ENCODE data around the gene TTLL8. TPM values are rescaled to one million over a fixed set of nuclear protein-coding genes. Genes with fewer than 3 reads are reported as not detected.

Gene TTLL8
- total and polyA plus RNA-seq, 2 donors (not counting 3 experiments of a cell fraction or from before 2014, with no cell fraction given), result not detected

DNA sequence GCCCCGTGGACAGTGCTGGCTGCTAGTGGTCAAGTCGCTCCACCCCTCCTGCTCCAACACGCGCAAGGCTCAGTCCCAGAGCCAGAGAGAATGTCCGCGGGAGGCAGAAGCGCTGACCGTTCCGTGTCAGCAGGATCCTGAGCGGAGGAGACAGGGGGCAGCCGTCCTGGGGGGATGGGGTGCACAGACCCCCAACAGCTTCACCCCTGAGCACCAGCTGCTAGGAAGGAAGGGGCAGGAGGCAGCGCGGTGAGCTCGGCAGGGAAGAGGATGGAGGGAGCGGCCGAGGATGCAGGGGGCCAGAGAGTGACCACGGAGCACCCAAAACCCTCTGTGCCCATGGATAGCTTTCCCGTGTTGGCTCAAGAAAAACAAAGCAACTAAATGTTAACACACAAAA is 6.4 kb upstream of the TTLL8 start:
- Histone ChIP-seq H2AFZ (ENCODE audit: low read depth, low read length) (no peak overlapping the region), H3K4me1 (ENCODE audit: control insufficient read depth, extremely low read depth, insufficient read depth, low read length) (no peaks in the 10 kb centered on the region), H3K9me3 (replicated peaks; ENCODE audit: control insufficient read depth, insufficient read depth, low read length) (no peaks in the 10 kb centered on the region), H3K36me3 (ENCODE audit: control insufficient read depth in 2 of 2, extremely low read depth in 1 of 2, insufficient read depth in 2 of 2, low read length in 2 of 2) (no peaks in the 10 kb centered on the region), H3K79me2 (ENCODE audit: control insufficient read depth, insufficient read depth, low read length) (no peaks in the 10 kb centered on the region), H3K9me1 (replicated peaks; ENCODE audit: control insufficient read depth, extremely low read depth, insufficient read depth, low read length) (no peaks in the 10 kb centered on the region), H4K20me1 (replicated peaks; ENCODE audit: control insufficient read depth, extremely low read depth, insufficient read depth, low read length) (no peaks in the 10 kb centered on the region), H3K4me3 (replicated peaks in 1 of 3; ENCODE audit: insufficient read depth in 1 of 3, low read depth in 1 of 3, low read length in 3 of 3) (no peak overlapping the region), H3K27ac (ENCODE audit: insufficient read depth, low read depth, low read length) (no peak overlapping the region), H3K9ac (replicated peaks; ENCODE audit: extremely low read depth, insufficient read depth, low read length) (no peak overlapping the region), H3K4me2 (ENCODE audit: insufficient read depth, low read length) (no peak overlapping the region), H3K27me3 (ENCODE audit: control insufficient read depth in 2 of 2, insufficient read depth in 2 of 2, low read length in 2 of 2) (peaks cover 7 to 10% of the 10 kb centered on the region in 2 experiments)
- DNase-seq (ENCODE audit: low read depth, low spot score) (no peak), FAIRE-seq (no peak)
- dilution Hi-C loops (cut with MboI; ENCODE audit: extremely low pct_ligation_motif_present, low sequenced_read_pairs), result no loop called here
- POLR2A ChIA-PET, result no interaction called here
- TF ChIP-seq POLR2AphosphoS5 (IDR thresholded peaks at IDR 0.05; ENCODE audit: insufficient read depth, low read depth, low read length) (no peak), FOS (IDR thresholded peaks at IDR 0.05; ENCODE audit: borderline replicate concordance, insufficient read depth, low read length) (no peak)
- CTCF ChIA-PET, result interaction anchor here (1.6 to 2.1 kb wide), 3 partner anchors 11 to 71 kb away, joined by 3 to 8 read pairs (median 4); no protein-coding TSS in a partner anchor
- no TSS peak for BruUV-seq (replicated peaks)
- intact Hi-C loops (cut with micrococcal nuclease), result no loop called here

DNA sequence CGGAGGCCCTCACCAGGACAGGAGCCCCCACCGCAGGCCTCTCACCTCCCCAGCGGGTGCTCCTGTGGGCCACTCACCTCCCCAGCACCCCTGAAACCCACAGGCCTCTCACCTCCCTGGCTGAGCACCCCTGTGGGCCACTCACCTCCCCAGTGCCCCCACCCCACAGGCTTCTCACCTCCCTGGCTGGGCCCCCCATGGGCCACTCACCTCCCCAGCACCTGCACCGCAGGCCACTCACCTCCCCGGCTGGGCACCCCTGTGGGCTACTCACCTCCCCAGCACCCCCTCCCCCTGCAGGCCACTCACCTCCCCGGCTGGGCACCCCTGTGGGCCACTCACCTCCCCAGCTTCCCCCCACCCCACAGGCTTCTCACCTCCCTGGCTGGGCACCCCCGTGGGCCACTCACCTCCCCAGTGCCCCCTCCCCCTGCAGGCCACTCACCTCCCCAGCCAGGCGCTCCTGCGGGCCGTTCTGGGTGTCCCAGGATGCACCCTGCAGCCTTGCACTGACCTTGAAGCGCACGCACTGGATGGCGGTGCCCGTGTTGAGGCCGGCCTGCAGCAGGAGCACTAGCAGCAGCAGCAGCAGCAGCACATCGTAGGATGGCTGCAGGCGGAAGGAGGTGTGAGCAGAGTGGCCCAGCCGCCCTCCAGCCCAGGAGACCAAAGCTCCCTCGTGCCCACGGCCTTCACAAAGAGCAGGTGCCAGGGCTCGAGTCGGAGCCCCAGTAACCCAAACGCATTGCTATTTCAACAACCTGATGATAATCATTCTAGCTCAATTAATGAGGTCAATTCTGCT is 5.7 kb upstream of the TTLL8 start:
- Histone ChIP-seq H3K79me2 (ENCODE audit: control insufficient read depth, insufficient read depth, low read length) (no peaks in the 10 kb centered on the region), H3K27ac (ENCODE audit: insufficient read depth, low read depth, low read length) (no peak overlapping the region), H2AFZ (ENCODE audit: low read depth, low read length) (no peak overlapping the region), H3K27me3 (ENCODE audit: control insufficient read depth in 2 of 2, insufficient read depth in 2 of 2, low read length in 2 of 2) (peaks cover 9 to 14% of the 10 kb centered on the region in 2 experiments), H3K4me2 (ENCODE audit: insufficient read depth, low read length) (no peak overlapping the region), H4K20me1 (replicated peaks; ENCODE audit: control insufficient read depth, extremely low read depth, insufficient read depth, low read length) (no peaks in the 10 kb centered on the region), H3K4me1 (ENCODE audit: control insufficient read depth, extremely low read depth, insufficient read depth, low read length) (no peaks in the 10 kb centered on the region), H3K36me3 (ENCODE audit: control insufficient read depth in 2 of 2, extremely low read depth in 1 of 2, insufficient read depth in 2 of 2, low read length in 2 of 2) (no peaks in the 10 kb centered on the region), H3K9me3 (replicated peaks; ENCODE audit: control insufficient read depth, insufficient read depth, low read length) (no peaks in the 10 kb centered on the region), H3K9me1 (replicated peaks; ENCODE audit: control insufficient read depth, extremely low read depth, insufficient read depth, low read length) (no peaks in the 10 kb centered on the region), H3K9ac (replicated peaks; ENCODE audit: extremely low read depth, insufficient read depth, low read length) (no peak overlapping the region), H3K4me3 (replicated peaks in 1 of 3; ENCODE audit: insufficient read depth in 1 of 3, low read depth in 1 of 3, low read length in 3 of 3) (no peak overlapping the region)
- no TSS peak for BruUV-seq (replicated peaks)
- DNase-seq (ENCODE audit: low read depth, low spot score), result no peak
- ChIA-PET POLR2A (no interaction called here), CTCF (interaction anchor here (1.6 kb wide), 2 partner anchors 33 to 70 kb away, joined by 3 read pairs; no protein-coding TSS in a partner anchor)
- intact Hi-C loops (cut with micrococcal nuclease) (no loop called here), dilution Hi-C loops (cut with MboI; ENCODE audit: extremely low pct_ligation_motif_present, low sequenced_read_pairs) (no loop called here)
- no peak for TF ChIP-seq POLR2A (IDR thresholded peaks at IDR 0.05; ENCODE audit: low read depth, low read length)
- TF ChIP-seq, protein P1, sequence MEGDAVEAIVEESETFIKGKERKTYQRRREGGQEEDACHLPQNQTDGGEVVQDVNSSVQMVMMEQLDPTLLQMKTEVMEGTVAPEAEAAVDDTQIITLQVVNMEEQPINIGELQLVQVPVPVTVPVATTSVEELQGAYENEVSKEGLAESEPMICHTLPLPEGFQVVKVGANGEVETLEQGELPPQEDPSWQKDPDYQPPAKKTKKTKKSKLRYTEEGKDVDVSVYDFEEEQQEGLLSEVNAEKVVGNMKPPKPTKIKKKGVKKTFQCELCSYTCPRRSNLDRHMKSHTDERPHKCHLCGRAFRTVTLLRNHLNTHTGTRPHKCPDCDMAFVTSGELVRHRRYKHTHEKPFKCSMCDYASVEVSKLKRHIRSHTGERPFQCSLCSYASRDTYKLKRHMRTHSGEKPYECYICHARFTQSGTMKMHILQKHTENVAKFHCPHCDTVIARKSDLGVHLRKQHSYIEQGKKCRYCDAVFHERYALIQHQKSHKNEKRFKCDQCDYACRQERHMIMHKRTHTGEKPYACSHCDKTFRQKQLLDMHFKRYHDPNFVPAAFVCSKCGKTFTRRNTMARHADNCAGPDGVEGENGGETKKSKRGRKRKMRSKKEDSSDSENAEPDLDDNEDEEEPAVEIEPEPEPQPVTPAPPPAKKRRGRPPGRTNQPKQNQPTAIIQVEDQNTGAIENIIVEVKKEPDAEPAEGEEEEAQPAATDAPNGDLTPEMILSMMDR (IDR thresholded peaks at IDR 0.05; ENCODE audit: extremely low read depth in 1 of 2, insufficient read depth in 1 of 2, low read depth in 1 of 2, low read length in 2 of 2), result no peak
- no peak for TF ChIP-seq POLR2AphosphoS5 (IDR thresholded peaks at IDR 0.05; ENCODE audit: insufficient read depth, low read depth, low read length)
- TF ChIP-seq FOS (IDR thresholded peaks at IDR 0.05; ENCODE audit: borderline replicate concordance, insufficient read depth, low read length), result no peak
- TF ChIP-seq JUN (IDR thresholded peaks at IDR 0.05; ENCODE audit: borderline replicate concordance, insufficient read depth, insufficient read length, low read depth), result no peak
- TF ChIP-seq, protein P2, sequence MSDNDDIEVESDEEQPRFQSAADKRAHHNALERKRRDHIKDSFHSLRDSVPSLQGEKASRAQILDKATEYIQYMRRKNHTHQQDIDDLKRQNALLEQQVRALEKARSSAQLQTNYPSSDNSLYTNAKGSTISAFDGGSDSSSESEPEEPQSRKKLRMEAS (IDR thresholded peaks at IDR 0.05; ENCODE audit: insufficient read depth, insufficient read length), result no peak
- no peak for FAIRE-seq
